OCI-LY3 (cell line): ENCODE measurements around the gene TFEB.
"Not testable (repeated sequence)": the region's sequence is repeated elsewhere in the genome, so short reads cannot be mapped to it uniquely, and the experiment has no call there.

Source experiments
- CTCF ChIP-seq: fragments of 200-600, 300-600 bp; sonication (generic); IDR thresholded peaks from 2 replicates; pipeline ENCODE4 v1.5.1; 2014; ENCODE audit warnings: antibody characterized with exemption, low read length, low read depth
- EZH2phosphoT487 ChIP-seq: fragments of 200-600 bp; shearing (Covaris generic); IDR thresholded peaks from 2 replicates; pipeline ENCODE4 v1.6.1; 2018; ENCODE audit warnings: antibody characterized with exemption, mixed run types, low read depth

- TF ChIP-seq CTCF, EZH2phosphoT487: not testable (repeated sequence)
Observed at GRCh38 chr6:41766043-41766664, 30.7 kb upstream of the TFEB start.
